OCI-LY3 (cell line): ENCODE data around the gene PCED1B.

Source experiments
- EZH2phosphoT487 ChIP-seq: fragments of 200-600 bp; shearing (Covaris generic); IDR thresholded peaks from 2 replicates; pipeline ENCODE4 v1.6.1; 2018; ENCODE audit warnings: antibody characterized with exemption, mixed run types, low read depth
- TF ChIP-seq, protein P1 (sequence below): fragments of 200-600, 300-600 bp; sonication (generic); IDR thresholded peaks from 2 replicates; pipeline ENCODE4 v1.5.1; 2014; ENCODE audit warnings: antibody characterized with exemption, low read length, low read depth

GRCh38 chr12:47114481-47114892, 35.1 kb downstream of the PCED1B start:
- no peak for TF ChIP-seq EZH2phosphoT487
- TF ChIP-seq, protein P1, sequence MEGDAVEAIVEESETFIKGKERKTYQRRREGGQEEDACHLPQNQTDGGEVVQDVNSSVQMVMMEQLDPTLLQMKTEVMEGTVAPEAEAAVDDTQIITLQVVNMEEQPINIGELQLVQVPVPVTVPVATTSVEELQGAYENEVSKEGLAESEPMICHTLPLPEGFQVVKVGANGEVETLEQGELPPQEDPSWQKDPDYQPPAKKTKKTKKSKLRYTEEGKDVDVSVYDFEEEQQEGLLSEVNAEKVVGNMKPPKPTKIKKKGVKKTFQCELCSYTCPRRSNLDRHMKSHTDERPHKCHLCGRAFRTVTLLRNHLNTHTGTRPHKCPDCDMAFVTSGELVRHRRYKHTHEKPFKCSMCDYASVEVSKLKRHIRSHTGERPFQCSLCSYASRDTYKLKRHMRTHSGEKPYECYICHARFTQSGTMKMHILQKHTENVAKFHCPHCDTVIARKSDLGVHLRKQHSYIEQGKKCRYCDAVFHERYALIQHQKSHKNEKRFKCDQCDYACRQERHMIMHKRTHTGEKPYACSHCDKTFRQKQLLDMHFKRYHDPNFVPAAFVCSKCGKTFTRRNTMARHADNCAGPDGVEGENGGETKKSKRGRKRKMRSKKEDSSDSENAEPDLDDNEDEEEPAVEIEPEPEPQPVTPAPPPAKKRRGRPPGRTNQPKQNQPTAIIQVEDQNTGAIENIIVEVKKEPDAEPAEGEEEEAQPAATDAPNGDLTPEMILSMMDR = no peak
